ENCODE measurements around the gene TEKT5.

TEKT5 gene

DNA sequence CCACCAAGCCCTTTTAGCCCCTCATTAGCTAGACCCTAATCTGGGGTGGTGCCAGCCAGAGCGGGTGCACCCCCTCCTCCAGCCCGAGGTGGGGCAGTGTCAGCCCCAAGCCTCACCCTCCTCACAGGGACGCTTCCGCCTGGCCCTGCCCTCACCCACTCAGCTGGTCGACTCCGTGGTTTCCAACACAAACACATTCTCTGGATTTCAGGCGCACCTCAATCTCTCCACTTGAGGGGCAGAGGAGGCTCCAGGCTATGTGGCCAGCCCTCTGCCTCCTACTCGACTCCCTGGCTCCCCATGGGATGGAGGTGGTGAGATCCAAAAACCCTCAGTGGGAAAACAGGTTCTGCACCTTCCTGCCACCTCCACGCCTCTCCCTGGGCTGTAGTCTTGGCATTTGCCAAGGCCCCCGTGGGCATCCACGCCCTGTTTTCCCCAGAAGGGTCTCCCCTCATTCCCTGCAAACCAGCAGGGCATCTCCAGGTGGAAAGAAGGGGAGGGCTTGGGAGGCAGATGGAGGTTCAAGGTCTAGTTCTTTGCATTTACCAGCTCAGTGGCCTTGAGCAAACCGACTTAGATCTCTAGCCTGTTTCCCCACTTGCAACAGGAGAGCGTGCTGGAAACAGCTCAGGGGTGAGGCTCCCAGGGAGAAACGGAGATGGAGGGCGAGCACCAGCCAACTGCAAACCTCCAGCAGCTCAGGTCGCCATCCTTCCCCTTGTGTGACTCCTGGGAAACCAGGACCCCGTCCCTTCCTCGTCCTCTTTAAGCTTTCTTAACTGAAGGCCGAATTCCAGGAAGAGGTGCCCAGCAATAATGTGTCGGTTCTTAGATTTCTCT, 116.0 kb downstream of the TEKT5 start:
- DNase-seq (ENCODE audit: low spot score) = no peak
